ENCODE measurements around the gene RPS4Y1. TPM values are rescaled to one million over a fixed set of nuclear protein-coding genes. Genes with fewer than 3 reads are reported as not detected.

The RPS4Y1 gene
- total RNA-seq, 4 donors from 2014 or later, result 0.53 to 287 (median 129) TPM

DNA sequence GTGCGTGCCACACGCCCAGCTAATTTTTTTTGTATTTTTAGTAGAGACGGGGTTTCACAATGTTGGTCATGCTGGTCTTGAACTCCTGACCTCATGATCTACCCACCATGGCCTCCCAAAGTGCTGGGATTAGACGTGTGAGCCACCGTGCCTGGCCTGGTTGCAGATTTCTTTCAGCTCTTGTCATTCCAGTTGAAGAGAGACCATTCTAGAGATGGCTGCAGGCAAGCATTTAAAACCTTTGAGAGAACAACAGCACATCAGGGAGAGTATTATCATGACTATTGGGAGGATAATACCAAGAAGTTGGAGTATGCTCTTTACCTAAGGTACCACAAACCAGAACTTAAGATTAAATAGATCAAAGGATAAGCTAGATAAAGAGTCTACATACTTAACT lies 12.9 kb upstream of the RPS4Y1 start:
- TF ChIP-seq POLR2A (IDR thresholded peaks at IDR 0.05), result no peak
- 70% methylated on average over 5 of the region's 5 CpGs; no CpG with 5 or more reads in 1 of the 2 donors for WGBS, 2 donors
- H3K4me3 ChIP-seq (ENCODE audit: low read depth, poor library complexity, severe bottlenecking), result no peak overlapping the region
- no peak for DNase-seq (ENCODE audit: low spot score in 2 of 2)
- intact Hi-C loops (cut with DNase I; ENCODE audit: low total_unique reads), result no loop called here

- DNase-seq (ENCODE audit: low spot score in 2 of 2), result no peak
- intact Hi-C loops (cut with DNase I; ENCODE audit: low total_unique reads), result no loop called here
- no peak for TF ChIP-seq POLR2A (IDR thresholded peaks at IDR 0.05)
- no peak for TF ChIP-seq CTCF (IDR thresholded peaks at IDR 0.05)
- H3K4me3 ChIP-seq (ENCODE audit: low read depth, poor library complexity, severe bottlenecking), result no peak overlapping the region
Measured at GRCh38 chrY:2835230-2835629, 6.2 kb upstream of the RPS4Y1 start.

DNA sequence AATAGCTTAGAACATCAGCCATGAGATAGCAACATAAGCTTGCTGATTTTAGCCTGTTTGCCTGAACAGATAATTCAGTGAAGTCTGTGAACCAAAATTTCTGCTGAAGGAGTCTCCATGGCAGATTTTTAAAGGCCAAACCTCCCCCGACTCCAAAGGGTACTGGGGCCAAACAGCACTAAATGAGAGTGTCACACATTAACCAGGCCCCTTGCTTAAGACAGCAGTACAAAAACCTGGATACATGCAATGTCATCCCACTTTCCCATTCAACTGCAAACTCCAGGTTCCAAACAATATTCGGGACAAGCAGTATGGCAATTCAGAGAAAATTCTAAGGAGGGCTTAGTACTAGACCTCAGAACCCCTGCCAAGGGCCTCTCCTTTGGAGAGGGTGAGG lies 4.3 kb upstream of the RPS4Y1 start:
- DNase-seq (ENCODE audit: low spot score in 2 of 2), result no peak
- TF ChIP-seq CTCF (IDR thresholded peaks at IDR 0.05) (no peak), POLR2A (IDR thresholded peaks at IDR 0.05) (no peak)
- WGBS, 2 donors, result 93% methylated on average over 2 of the region's 2 CpGs; no CpG with 5 or more reads in 1 of the 2 donors
- no peak overlapping the region for H3K4me3 ChIP-seq (ENCODE audit: low read depth, poor library complexity, severe bottlenecking)
- intact Hi-C loops (cut with DNase I; ENCODE audit: low total_unique reads), result no loop called here

DNA sequence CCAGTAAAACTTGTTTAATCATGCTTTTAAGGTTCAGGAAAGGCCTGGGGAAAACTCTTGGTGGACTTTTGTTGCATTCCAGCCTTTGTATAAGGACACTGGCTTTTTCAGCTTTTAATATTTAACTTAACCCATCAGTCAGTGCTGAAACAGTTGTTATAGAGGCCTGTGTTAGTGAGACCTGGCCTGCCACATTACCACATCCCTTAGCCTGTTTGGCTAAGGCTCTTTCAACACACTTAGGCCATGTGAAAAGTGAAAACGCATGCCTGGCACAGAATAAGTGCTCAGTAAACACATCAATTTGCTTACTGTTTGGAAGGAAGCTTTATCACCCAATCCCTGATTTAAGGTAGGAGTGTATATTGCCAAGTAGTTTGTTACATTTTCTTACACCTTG lies 3.5 kb upstream of the RPS4Y1 start:
- no peak for TF ChIP-seq POLR2A (IDR thresholded peaks at IDR 0.05)
- TF ChIP-seq CTCF (IDR thresholded peaks at IDR 0.05), result no peak
- 70% methylated on average over 1 of the region's 1 CpG; no CpG with 5 or more reads in 1 of the 2 donors for WGBS, 2 donors
- intact Hi-C loops (cut with DNase I; ENCODE audit: low total_unique reads), result no loop called here
- DNase-seq (ENCODE audit: low spot score in 2 of 2), result no peak
- no peak overlapping the region for H3K4me3 ChIP-seq (ENCODE audit: low read depth, poor library complexity, severe bottlenecking)

DNA sequence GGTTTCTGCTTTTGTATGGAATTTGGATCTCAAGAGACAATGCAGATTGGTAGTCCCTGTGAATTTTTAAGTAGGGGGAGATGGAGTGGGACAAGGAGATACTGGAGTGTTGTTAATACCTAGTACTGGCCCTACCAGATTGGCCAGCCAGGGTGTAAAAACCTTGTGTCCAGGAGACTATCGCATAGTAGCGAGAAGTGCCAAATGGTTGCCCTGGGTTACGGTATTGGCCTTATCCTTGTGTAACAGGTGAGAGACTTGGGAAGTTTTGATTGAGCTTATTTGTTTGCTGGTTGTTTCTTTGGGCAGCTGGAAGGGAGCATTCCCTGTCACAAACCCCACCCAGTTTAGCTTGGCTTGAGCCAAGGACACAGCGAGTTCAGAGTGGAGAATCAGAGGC lies 5.4 kb downstream of the RPS4Y1 start:
- 84% methylated on average over 4 of the region's 4 CpGs; no CpG with 5 or more reads in 1 of the 2 donors for WGBS, 2 donors
- DNase-seq (ENCODE audit: low spot score in 2 of 2), result no peak
- no peak overlapping the region for H3K4me3 ChIP-seq (ENCODE audit: low read depth, poor library complexity, severe bottlenecking)
- intact Hi-C loops (cut with DNase I; ENCODE audit: low total_unique reads), result no loop called here
- no peak for TF ChIP-seq POLR2A (IDR thresholded peaks at IDR 0.05)

- H3K4me3 ChIP-seq (ENCODE audit: low read depth, poor library complexity, severe bottlenecking), result no peak overlapping the region
- no peak for TF ChIP-seq CTCF (IDR thresholded peaks at IDR 0.05)
- TF ChIP-seq POLR2A (IDR thresholded peaks at IDR 0.05), result no peak
- intact Hi-C loops (cut with DNase I; ENCODE audit: low total_unique reads), result no loop called here
Measured at GRCh38 chrY:2848384-2848783, 7.0 kb downstream of the RPS4Y1 start.

DNA sequence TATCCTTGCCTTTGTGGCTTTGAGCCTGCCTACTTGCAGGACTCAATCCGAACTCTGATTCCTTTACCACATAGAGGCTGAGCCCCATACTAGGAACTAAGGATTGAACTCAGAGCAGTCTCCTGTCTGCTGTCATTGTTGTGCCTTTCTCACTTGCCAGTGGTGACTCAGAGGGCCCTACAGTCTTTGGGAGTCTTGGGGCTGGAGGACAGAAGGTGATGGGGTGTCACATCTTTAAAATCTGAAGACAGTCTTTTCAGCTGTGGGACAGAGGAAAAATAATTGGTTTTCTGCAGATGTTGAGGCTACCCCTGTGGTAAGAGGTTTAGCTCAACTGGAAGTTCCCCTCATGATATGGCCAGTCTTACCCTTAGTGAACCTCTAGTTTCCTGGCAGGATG lies 8.0 kb downstream of the RPS4Y1 start:
- 89% methylated on average over 1 of the region's 1 CpG; no CpG with 5 or more reads in 1 of the 2 donors for WGBS, 2 donors
- TF ChIP-seq POLR2A (IDR thresholded peaks at IDR 0.05) (no peak), CTCF (IDR thresholded peaks at IDR 0.05) (no peak)
- H3K4me3 ChIP-seq (ENCODE audit: low read depth, poor library complexity, severe bottlenecking), result no peak overlapping the region
- intact Hi-C loops (cut with DNase I; ENCODE audit: low total_unique reads), result no loop called here
- DNase-seq (ENCODE audit: low spot score in 2 of 2), result no peak

More at GRCh38 chrY:2848384-2848783, 7.0 kb downstream of the RPS4Y1 start:
- WGBS, 2 donors, result 91% methylated on average over 2 of the region's 2 CpGs; no CpG with 5 or more reads in 1 of the 2 donors
- no peak for DNase-seq (ENCODE audit: low spot score in 2 of 2)
